Stimulated activated CD4-positive, alpha-beta T cell treated with anti-CD3 and anti-CD28 coated beads, Interleukin-1b, Interleukin-23, amount 100 ng/mL, for 1 hour (primary cell): ENCODE results near the gene MMP24.
"Not testable (repeated sequence)": the region's sequence is repeated elsewhere in the genome, so short reads cannot be mapped to it uniquely, and the experiment has no call there.

Source experiments
- DNase-seq, 2 donors: peaks; one replicate each; pipeline ENCODE4 v3.0.0-alpha.2; 2020; ENCODE audit warnings: low read depth in 2 of 2

The MMP24 gene

GRCh38 chr20:35257175-35257909 is 30.9 kb downstream of the MMP24 start:
- DNase-seq: no peak

- no peak for DNase-seq
Measured at GRCh38 chr20:35260426-35260825, 33.9 kb downstream of the MMP24 start.

GRCh38 chr20:35262321-35262720 is 35.8 kb downstream of the MMP24 start:
- not testable (repeated sequence) for DNase-seq

- DNase-seq: not testable (repeated sequence)
Measured at GRCh38 chr20:35262731-35263531, 36.4 kb downstream of the MMP24 start.

GRCh38 chr20:35263532-35264341 is 37.2 kb downstream of the MMP24 start:
- DNase-seq: no peak

- DNase-seq: no peak
Measured at GRCh38 chr20:35264755-35265154, 38.3 kb downstream of the MMP24 start.

- DNase-seq: no peak
Measured at GRCh38 chr20:35267092-35267491, 40.6 kb downstream of the MMP24 start.

GRCh38 chr20:35269055-35269781 is 42.7 kb downstream of the MMP24 start:
- peak in 1 of 2 donors; percentile 12 for DNase-seq

GRCh38 chr20:35270021-35270902 is 43.8 kb downstream of the MMP24 start:
- DNase-seq: no peak

GRCh38 chr20:35271073-35271882 is 44.8 kb downstream of the MMP24 start:
- no peak for DNase-seq

- no peak for DNase-seq
Measured at GRCh38 chr20:35271904-35272303, 45.4 kb downstream of the MMP24 start.

- no peak for DNase-seq
Measured at GRCh38 chr20:35273449-35274171, 47.1 kb downstream of the MMP24 start.

- DNase-seq: no peak
Measured at GRCh38 chr20:35274172-35275092, 47.9 kb downstream of the MMP24 start.

- DNase-seq: no peak
Measured at GRCh38 chr20:35275741-35276251, 49.3 kb downstream of the MMP24 start.

GRCh38 chr20:35276408-35276807 is 49.9 kb downstream of the MMP24 start:
- no peak for DNase-seq

GRCh38 chr20:35277127-35277526 is 50.6 kb downstream of the MMP24 start:
- no peak for DNase-seq

- peak; percentile 68 to 77 for DNase-seq
Measured at GRCh38 chr20:35277531-35278395, 51.3 kb downstream of the MMP24 start, which contains the start of gene MMP24OS. MMP24OS (minus strand) TSS chr20:35278122; CDS start chr20:35277929, 193 bp downstream.
